ENCODE measurements around the gene RNU6-8.

Gene RNU6-8

GRCh38 chr14:32203928-32204357, 874 bp upstream of the RNU6-8 start:
- no peak for DNase-seq

- no peak for DNase-seq
These were observed 525 bp downstream of the RNU6-8 start for GRCh38 chr14:32202491-32202997.

GRCh38 chr14:32201816-32202490, 1.1 kb downstream of the RNU6-8 start, which contains the start of gene RNU6-7:
RNU6-7 (plus strand) TSS chr14:32202045.
- DNase-seq = peak; percentile 17

- DNase-seq = peak; percentile 38
These were observed 1.8 kb downstream of the RNU6-8 start for GRCh38 chr14:32201193-32201815.

- DNase-seq = no peak
These were observed 2.5 kb downstream of the RNU6-8 start for GRCh38 chr14:32200368-32201192.

GRCh38 chr14:32197919-32198318, 5.2 kb downstream of the RNU6-8 start:
- no peak for DNase-seq

GRCh38 chr14:32195636-32196035, 7.4 kb downstream of the RNU6-8 start:
- DNase-seq = no peak

GRCh38 chr14:32193532-32193931, 9.5 kb downstream of the RNU6-8 start:
- no peak for DNase-seq

- DNase-seq = no peak
These were observed 10.2 kb downstream of the RNU6-8 start for GRCh38 chr14:32192712-32193373.

- peak; percentile 24 for DNase-seq
These were observed 12.4 kb downstream of the RNU6-8 start for GRCh38 chr14:32190673-32191072.

GRCh38 chr14:32189811-32190210, 13.3 kb downstream of the RNU6-8 start:
- DNase-seq = no peak

GRCh38 chr14:32186248-32186647, 16.8 kb downstream of the RNU6-8 start:
- DNase-seq = no peak

GRCh38 chr14:32185097-32185496, 18.0 kb downstream of the RNU6-8 start:
- DNase-seq = no peak

GRCh38 chr14:32183151-32184058, 19.7 kb downstream of the RNU6-8 start:
- DNase-seq = no peak

- no peak for DNase-seq
These were observed 31.6 kb downstream of the RNU6-8 start for GRCh38 chr14:32171469-32171868.

- DNase-seq = no peak
These were observed 33.9 kb downstream of the RNU6-8 start for GRCh38 chr14:32169191-32169590.

- no peak for DNase-seq
These were observed 35.2 kb downstream of the RNU6-8 start for GRCh38 chr14:32167907-32168306.

GRCh38 chr14:32166924-32167323, 36.1 kb downstream of the RNU6-8 start:
- DNase-seq = no peak

GRCh38 chr14:32166029-32166428, 37.0 kb downstream of the RNU6-8 start:
- DNase-seq = no peak

Data from fibroblast of skin of right quadriceps (primary cell).